GM21390 (cell line): ENCODE data around the gene CTBP2.
"Not testable (repeated sequence)": the region's sequence is repeated elsewhere in the genome, so short reads cannot be mapped to it uniquely, and the experiment has no call there.

Experiments used
- ATAC-seq: cut with Tn5 transposase; IDR thresholded peaks from one replicate; pipeline ENCODE4 v1.9.1; 2021; ENCODE audit not compliant: unreplicated experiment

Gene CTBP2

GRCh38 chr10:125093199-125093973, 67.0 kb downstream of the CTBP2 start:
- no peak for ATAC-seq

- ATAC-seq: no peak
These were observed 67.8 kb downstream of the CTBP2 start for GRCh38 chr10:125092564-125093031.

- ATAC-seq: no peak
These were observed 68.5 kb downstream of the CTBP2 start for GRCh38 chr10:125091891-125092290.

GRCh38 chr10:125089469-125089868, 70.9 kb downstream of the CTBP2 start:
- ATAC-seq: no peak

GRCh38 chr10:125087897-125088215, 72.5 kb downstream of the CTBP2 start:
- no peak for ATAC-seq

- ATAC-seq: no peak
These were observed 73.0 kb downstream of the CTBP2 start for GRCh38 chr10:125087191-125087896.

GRCh38 chr10:125086691-125087090, 73.7 kb downstream of the CTBP2 start:
- no peak for ATAC-seq

- ATAC-seq: no peak
These were observed 74.9 kb downstream of the CTBP2 start for GRCh38 chr10:125085258-125086054.

- ATAC-seq: no peak
These were observed 75.6 kb downstream of the CTBP2 start for GRCh38 chr10:125084614-125085257.

- no peak for ATAC-seq
These were observed 76.2 kb downstream of the CTBP2 start for GRCh38 chr10:125084191-125084613.

- ATAC-seq: no peak
These were observed 76.8 kb downstream of the CTBP2 start for GRCh38 chr10:125083576-125083920.

GRCh38 chr10:125082881-125083575, 77.3 kb downstream of the CTBP2 start:
- no peak for ATAC-seq

GRCh38 chr10:125082471-125082870, 77.9 kb downstream of the CTBP2 start:
- ATAC-seq: not testable (repeated sequence)

GRCh38 chr10:125081931-125082330, 78.4 kb downstream of the CTBP2 start:
- ATAC-seq: no peak

- ATAC-seq: no peak
These were observed 79.4 kb downstream of the CTBP2 start for GRCh38 chr10:125080984-125081383.

- no peak for ATAC-seq
These were observed 80.1 kb downstream of the CTBP2 start for GRCh38 chr10:125080296-125080695.

- no peak for ATAC-seq
These were observed 81.2 kb downstream of the CTBP2 start for GRCh38 chr10:125079091-125079600.

GRCh38 chr10:125076891-125077541, 83.3 kb downstream of the CTBP2 start:
- no peak for ATAC-seq

- ATAC-seq: no peak
These were observed 84.1 kb downstream of the CTBP2 start for GRCh38 chr10:125076121-125076825.
